Adrenal gland (tissue), 12 donors: Measurements from ENCODE around the gene CDH4. TPM values are rescaled to one million over a fixed set of nuclear protein-coding genes. Genes with fewer than 3 reads are reported as not detected.

Experiments
- DNase-seq, 7 donors: peaks; one replicate each; pipeline ENCODE4 v3.0.0-alpha.2; 2019 to 2020
- H3K27ac ChIP-seq, 5 donors: fragments of 200-600 bp; sonication (generic) in 4 of 5; 1 replicate in 3 of 5; 2 replicates in 2 of 5; pipeline versions ENCODE4 v1.5.1 to v1.8.0; 2016 to 2020; ENCODE audit warnings: mild to moderate bottlenecking in 1 of 5
- H3K27me3 ChIP-seq: fragments of 200-600 bp; 2 replicates; pipeline ENCODE4 v1.8.0; 2021
- H3K36me3 ChIP-seq, 2 donors: fragments of 200-600 bp; replicated peaks in 1 of 2; 1 replicate in 1 of 2; 2 replicates in 1 of 2; pipeline versions ENCODE4 v1.5.1 to v1.8.0; 2018 to 2022
- H3K4me1 ChIP-seq, 2 donors: fragments of 200-600 bp; replicated peaks in 1 of 2; 1 replicate in 1 of 2; 2 replicates in 1 of 2; pipeline versions ENCODE4 v1.5.1 to v1.8.0; 2018 to 2021
- H3K4me3 ChIP-seq, 4 donors: fragments of 200-600 bp; sonication (generic) in 3 of 4; one replicate each; pipeline ENCODE4 v1.5.1; 2016 to 2018
- H3K9me3 ChIP-seq, 3 donors: fragments of 200-600 bp; sonication (generic) in 1 of 3; replicated peaks in 1 of 3; 1 replicate in 2 of 3; 2 replicates in 1 of 3; pipeline versions ENCODE4 v1.5.1 to v1.8.0; 2016 to 2021
- CTCF ChIP-seq, 6 experiments: fragments of 450-650 bp in 4 of 6; fragments of 200-600 bp in 2 of 6; sonication (generic) in 1 of 6; IDR thresholded peaks; 1 replicate in 5 of 6; 2 replicates in 1 of 6; pipeline versions ENCODE4 v1.5.1 to v1.8.0; 2016 to 2021; ENCODE audit warnings: antibody characterized with exemption in 6 of 6, mild to moderate bottlenecking in 2 of 6, moderate library complexity in 1 of 6
- POLR2A ChIP-seq, 2 donors: fragments of 450-650 bp; IDR thresholded peaks; one replicate each; pipeline ENCODE4 v1.6.1; 2017; ENCODE audit warnings: antibody characterized with exemption in 2 of 2, mild to moderate bottlenecking in 2 of 2, moderate library complexity in 1 of 2
- WGBS, 4 donors: extraction: QIAGEN DNeasy Blood & Tissue Kit in 2 of 4; methylation state at CpG; one replicate each; pipeline versions ENCODE4 v1.1.5 to v1.1.7; 2013 to 2017; 5-methylcytosine and 5-hydroxymethylcytosine counted together
- intact Hi-C, 2 donors: fragments of 100-400 bp; cut with DNase I; formaldehyde crosslinking; loops; one replicate each; pipeline versions ENCODE4 v1.14.1 to v1.15.0; 2022 to 2023
- polyA plus RNA-seq, 3 donors: library from polyadenylated mRNA; stranded (reverse); fragments of 200-250 nt in 2 of 3; fragments of 350-450 nt in 1 of 3; fragmentation: Illumina TruSeq in 1 of 3; extraction: RNeasy Lipid Tissue Mini Kit (QIAGEN cat#74804) in 1 of 3; gene quantifications; one replicate each; pipeline ENCODE4 v1.2.3, GENCODE V29; 2013 to 2014
- total RNA-seq, 9 donors: library from RNA; depleted of rRNA in 4 of 9; stranded (reverse); fragments of >200 nt in 4 of 9; fragments of 120-200 nt in 1 of 9; fragmentation: NEBNext Ultra II Directional in 1 of 9; extraction: Animal tissue kit (Norgen Biotek cat#: 25700) in 1 of 9; gene quantifications; one replicate each; pipeline versions ENCODE4 v1.1.0 to v1.2.4, GENCODE V29; 2013 to 2023
- donor health status: healthy with polysubstance abuse.
- donor health status: Bipolar disorder and iron deficiency.
- donor health status: DM: yes; HTN: yes; CAD: no.
- donor health status: DM: no; HTN: no; CAD: no.
- donor health status: DM: no; HTN: no; CAD: no.
- donor health status: DM: yes; HTN: yes; CAD: no.

CDH4 gene
- total and polyA plus RNA-seq, 12 donors, result 0.08 to 0.53 (median 0.20) TPM; not detected in 3

DNA sequence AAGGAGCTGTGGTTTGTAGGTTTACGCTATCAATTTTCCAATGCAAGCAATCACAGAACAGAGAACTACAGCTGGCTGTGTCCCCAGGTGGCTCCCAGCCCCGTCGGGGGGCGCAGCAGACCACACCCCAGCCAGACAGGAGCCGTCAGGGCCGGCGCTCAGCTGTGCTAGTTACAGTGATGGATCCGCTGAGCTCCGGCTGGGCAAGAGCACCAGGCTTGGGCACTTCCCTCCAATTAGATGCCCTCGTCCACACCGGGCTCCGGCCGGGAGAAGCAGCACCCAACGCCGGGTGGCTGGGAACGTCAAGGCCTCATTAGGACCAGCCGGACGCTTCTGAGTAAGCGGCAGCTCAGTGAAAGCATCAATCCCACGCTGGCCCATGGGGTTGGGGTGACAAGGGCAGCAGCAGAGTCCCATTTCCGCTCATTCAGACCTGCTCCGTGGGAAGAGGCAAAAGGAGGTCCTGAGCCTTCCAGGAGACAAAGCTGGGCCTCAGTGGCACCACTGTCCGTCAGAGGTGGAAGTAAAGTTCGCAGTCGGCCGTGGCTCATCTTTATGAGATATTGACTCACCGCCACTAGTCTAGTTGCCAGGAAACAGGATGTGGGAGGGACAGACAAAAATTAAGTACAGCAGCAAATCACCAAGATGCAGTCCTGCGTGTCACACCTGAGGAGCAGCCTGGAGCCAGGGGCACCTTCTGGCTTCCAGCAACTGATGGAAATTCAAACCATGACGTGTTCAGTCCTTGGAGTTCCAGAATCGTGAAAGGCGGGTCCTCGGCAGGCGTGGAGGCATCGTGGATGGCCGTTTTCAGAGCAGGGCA lies 649.5 kb downstream of the CDH4 start:
- Histone ChIP-seq H3K27me3 (no peaks in the 10 kb centered on the region), H3K27ac (no peak overlapping the region), H3K4me1 (no peaks in the 10 kb centered on the region), H3K4me3 (no peak overlapping the region), H3K36me3 (no peaks in the 10 kb centered on the region), H3K9me3 (no peaks in the 10 kb centered on the region)
- 67 to 77% (median 71%) methylated on average over 17 to 35 of the region's 35 CpGs for WGBS, 4 donors
- no peak for DNase-seq
- intact Hi-C loops, result no loop called here
- TF ChIP-seq CTCF (IDR thresholded peaks at IDR 0.05) (no peak), POLR2A (IDR thresholded peaks at IDR 0.05) (no peak)

DNA sequence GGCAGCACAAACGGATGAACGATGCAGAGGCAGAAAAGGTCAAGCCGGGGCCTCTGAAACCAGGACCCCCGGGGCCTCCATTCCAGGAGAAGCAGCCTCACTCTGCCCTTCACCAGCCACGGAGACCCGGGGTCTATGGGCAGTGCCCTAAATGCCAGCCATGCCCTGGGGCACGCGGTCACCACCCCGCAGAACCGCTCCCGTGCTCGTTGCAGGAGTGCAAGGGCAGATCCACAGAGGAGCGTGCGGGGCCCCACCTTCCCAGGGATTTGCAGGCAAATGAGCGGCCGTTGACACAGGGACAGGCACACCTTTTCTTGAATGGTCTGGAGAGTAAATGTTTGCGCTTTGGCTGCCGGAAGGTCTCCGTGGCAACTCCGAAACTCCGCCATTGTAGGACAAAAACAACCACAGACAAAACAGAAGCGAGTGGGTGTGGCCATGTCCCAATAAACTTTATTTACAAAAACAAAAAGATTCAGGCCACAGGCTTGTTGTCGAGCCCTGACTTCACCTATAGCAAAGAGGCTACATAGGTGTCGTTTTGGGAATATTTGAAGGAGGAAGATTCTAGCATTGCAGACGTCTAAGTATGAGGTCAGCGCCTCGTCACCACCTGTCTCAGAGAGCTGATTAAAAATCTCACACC lies 650.3 kb downstream of the CDH4 start:
- DNase-seq, result no peak
- Histone ChIP-seq H3K4me3 (no peak overlapping the region), H3K9me3 (no peaks in the 10 kb centered on the region), H3K4me1 (no peaks in the 10 kb centered on the region), H3K27ac (no peak overlapping the region), H3K27me3 (no peaks in the 10 kb centered on the region), H3K36me3 (no peaks in the 10 kb centered on the region)
- intact Hi-C loops, result no loop called here
- no peak for TF ChIP-seq POLR2A (IDR thresholded peaks at IDR 0.05)
- TF ChIP-seq CTCF (IDR thresholded peaks at IDR 0.05), result no peak
- WGBS, 4 donors, result 75 to 84% (median 80%) methylated on average over 17 to 27 of the region's 27 CpGs

- no peak overlapping the region for H3K27ac ChIP-seq
- TF ChIP-seq CTCF (IDR thresholded peaks at IDR 0.05), result no peak
- TF ChIP-seq POLR2A (IDR thresholded peaks at IDR 0.05), result no peak
- no peaks in the 10 kb centered on the region for H3K36me3 ChIP-seq
- no peaks in the 10 kb centered on the region for H3K27me3 ChIP-seq
- no peak for DNase-seq
- 77 to 84% (median 79%) methylated on average over 20 to 26 of the region's 26 CpGs for WGBS, 4 donors
- H3K4me3 ChIP-seq, result no peak overlapping the region
- H3K4me1 ChIP-seq, result no peaks in the 10 kb centered on the region
- no peaks in the 10 kb centered on the region for H3K9me3 ChIP-seq
- intact Hi-C loops, result no loop called here
Measured at GRCh38 chr20:61903575-61904340, 651.7 kb downstream of the CDH4 start.

GRCh38 chr20:61904456-61904855 lies 652.4 kb downstream of the CDH4 start:
- Histone ChIP-seq H3K27ac (no peak overlapping the region), H3K4me3 (no peak overlapping the region), H3K36me3 (no peaks in the 10 kb centered on the region), H3K27me3 (no peaks in the 10 kb centered on the region), H3K4me1 (no peaks in the 10 kb centered on the region), H3K9me3 (no peaks in the 10 kb centered on the region)
- TF ChIP-seq CTCF (IDR thresholded peaks at IDR 0.05) (no peak), POLR2A (IDR thresholded peaks at IDR 0.05) (no peak)
- no peak for DNase-seq
- intact Hi-C loops, result no loop called here
- 80 to 84% (median 81%) methylated on average over 4 to 14 of the region's 14 CpGs for WGBS, 4 donors
